DMS 273 treated with DMSO at 0.1 percent for 48 hours (cell line): ENCODE data around the gene FLNB.

Experiments used
- DNase-seq: peaks from one replicate; lab custom pipeline; 2025; lab: John Stamatoyannopoulos, UW

The FLNB gene

GRCh38 chr3:58009749-58010535, 1.7 kb downstream of the FLNB start:
- no peak for DNase-seq

GRCh38 chr3:58010562-58010961, 2.3 kb downstream of the FLNB start:
- DNase-seq, result no peak

GRCh38 chr3:58011580-58011979, 3.4 kb downstream of the FLNB start:
- DNase-seq, result no peak

GRCh38 chr3:58012302-58012701, 4.1 kb downstream of the FLNB start:
- no peak for DNase-seq

GRCh38 chr3:58013099-58013498, 4.9 kb downstream of the FLNB start:
- no peak for DNase-seq

- DNase-seq, result no peak
Measured at GRCh38 chr3:58013973-58014649, 5.9 kb downstream of the FLNB start.

GRCh38 chr3:58015520-58015915, 7.3 kb downstream of the FLNB start:
- no peak for DNase-seq

GRCh38 chr3:58016710-58017109, 8.5 kb downstream of the FLNB start:
- no peak for DNase-seq

GRCh38 chr3:58018892-58019742, 10.9 kb downstream of the FLNB start:
- DNase-seq, result no peak

- no peak for DNase-seq
Measured at GRCh38 chr3:58020783-58021071, 12.5 kb downstream of the FLNB start.

- DNase-seq, result no peak
Measured at GRCh38 chr3:58021072-58021959, 13.1 kb downstream of the FLNB start.

- DNase-seq, result no peak
Measured at GRCh38 chr3:58021962-58022361, 13.7 kb downstream of the FLNB start.

- no peak for DNase-seq
Measured at GRCh38 chr3:58022490-58022889, 14.3 kb downstream of the FLNB start.

GRCh38 chr3:58023531-58023930, 15.3 kb downstream of the FLNB start:
- DNase-seq, result no peak

- DNase-seq, result no peak
Measured at GRCh38 chr3:58025406-58025805, 17.2 kb downstream of the FLNB start.

GRCh38 chr3:58025837-58026569, 17.8 kb downstream of the FLNB start:
- peak; percentile 55 for DNase-seq

- DNase-seq, result peak; percentile 45
Measured at GRCh38 chr3:58026598-58026997, 18.4 kb downstream of the FLNB start.

GRCh38 chr3:58027704-58028317, 19.6 kb downstream of the FLNB start:
- DNase-seq, result no peak

GRCh38 chr3:58028902-58029301, 20.7 kb downstream of the FLNB start:
- DNase-seq, result no peak

GRCh38 chr3:58029842-58030584, 21.8 kb downstream of the FLNB start:
- no peak for DNase-seq
